GM12874 (cell line): ENCODE measurements around the gene IGDCC3.

Experiments used
- TF ChIP-seq, protein P1 (sequence below): IDR thresholded peaks from 2 replicates; pipeline ENCODE4 v1.5.1; 2011; ENCODE audit warnings: low read depth, mild to moderate bottlenecking, control low read depth, low read length, moderate library complexity; ENCODE audit not compliant: insufficient read depth

The IGDCC3 gene

DNA sequence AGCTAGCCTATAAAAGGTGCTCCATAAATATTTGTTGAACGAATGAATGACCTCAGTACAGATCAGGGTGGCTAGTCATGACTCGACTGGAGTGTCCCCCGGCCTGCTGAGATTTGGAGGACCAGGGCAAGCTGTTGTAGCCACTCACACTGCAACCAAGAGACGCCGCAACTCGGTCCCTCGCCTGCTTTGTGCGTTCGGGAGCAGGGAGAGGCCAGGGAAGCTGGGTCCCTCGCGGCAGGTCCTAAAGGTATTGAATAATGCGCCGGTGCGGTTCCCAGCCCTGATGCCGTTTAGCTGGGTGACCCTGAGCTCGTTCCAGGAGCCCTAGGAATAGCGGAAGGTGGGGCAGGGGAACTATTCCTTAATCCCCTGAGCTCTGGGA lies 43.2 kb upstream of the IGDCC3 start:
- TF ChIP-seq, protein P1, sequence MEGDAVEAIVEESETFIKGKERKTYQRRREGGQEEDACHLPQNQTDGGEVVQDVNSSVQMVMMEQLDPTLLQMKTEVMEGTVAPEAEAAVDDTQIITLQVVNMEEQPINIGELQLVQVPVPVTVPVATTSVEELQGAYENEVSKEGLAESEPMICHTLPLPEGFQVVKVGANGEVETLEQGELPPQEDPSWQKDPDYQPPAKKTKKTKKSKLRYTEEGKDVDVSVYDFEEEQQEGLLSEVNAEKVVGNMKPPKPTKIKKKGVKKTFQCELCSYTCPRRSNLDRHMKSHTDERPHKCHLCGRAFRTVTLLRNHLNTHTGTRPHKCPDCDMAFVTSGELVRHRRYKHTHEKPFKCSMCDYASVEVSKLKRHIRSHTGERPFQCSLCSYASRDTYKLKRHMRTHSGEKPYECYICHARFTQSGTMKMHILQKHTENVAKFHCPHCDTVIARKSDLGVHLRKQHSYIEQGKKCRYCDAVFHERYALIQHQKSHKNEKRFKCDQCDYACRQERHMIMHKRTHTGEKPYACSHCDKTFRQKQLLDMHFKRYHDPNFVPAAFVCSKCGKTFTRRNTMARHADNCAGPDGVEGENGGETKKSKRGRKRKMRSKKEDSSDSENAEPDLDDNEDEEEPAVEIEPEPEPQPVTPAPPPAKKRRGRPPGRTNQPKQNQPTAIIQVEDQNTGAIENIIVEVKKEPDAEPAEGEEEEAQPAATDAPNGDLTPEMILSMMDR: no peak

DNA sequence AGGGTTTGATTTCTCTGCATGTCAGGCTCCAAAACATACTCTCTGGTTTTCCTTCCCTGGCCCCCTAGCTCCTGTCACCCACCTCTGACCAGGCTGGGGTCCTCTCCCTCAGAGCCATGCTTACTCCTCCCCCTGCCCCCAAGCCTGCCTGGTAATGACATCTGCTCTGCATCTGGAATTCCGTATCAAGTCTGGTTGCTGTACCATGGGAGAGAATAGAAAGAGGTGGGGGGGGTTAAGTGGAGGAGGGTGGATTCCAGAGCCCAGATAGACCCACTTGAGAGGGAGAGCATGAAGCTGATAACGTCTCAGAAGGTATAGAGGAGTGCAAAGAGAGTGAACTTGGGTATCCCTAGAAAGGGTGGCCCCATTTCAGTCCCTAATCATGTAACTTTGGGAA lies 40.8 kb upstream of the IGDCC3 start:
- TF ChIP-seq, protein P1: no peak

DNA sequence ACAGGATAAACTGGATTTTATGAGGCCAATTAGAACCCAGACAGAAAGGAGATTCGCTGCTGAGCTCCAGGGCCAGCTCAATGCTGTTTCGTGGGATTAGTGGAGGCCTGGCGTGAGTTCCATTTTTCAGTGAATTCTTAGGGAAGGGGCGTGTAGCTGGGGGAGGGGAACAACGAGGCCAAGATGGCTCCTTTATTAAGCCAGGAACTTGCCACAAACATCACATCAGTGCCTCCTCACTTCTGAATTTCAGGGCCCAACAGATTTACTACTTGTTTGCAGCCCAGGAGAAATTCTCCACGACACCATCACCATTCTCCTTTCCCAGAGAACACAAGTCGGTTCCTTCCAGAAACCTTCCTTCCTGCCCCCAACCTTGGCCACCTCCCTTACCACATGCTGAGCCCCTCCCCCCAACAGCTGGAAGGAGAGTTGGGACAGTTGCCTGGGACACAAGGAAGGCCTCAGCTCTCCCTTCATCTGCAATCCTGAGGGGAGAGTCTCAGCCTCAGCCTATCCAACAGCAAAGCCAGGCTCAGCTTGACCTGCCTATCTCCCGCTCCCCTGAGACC lies 39.1 kb upstream of the IGDCC3 start:
- TF ChIP-seq, protein P1: no peak

DNA sequence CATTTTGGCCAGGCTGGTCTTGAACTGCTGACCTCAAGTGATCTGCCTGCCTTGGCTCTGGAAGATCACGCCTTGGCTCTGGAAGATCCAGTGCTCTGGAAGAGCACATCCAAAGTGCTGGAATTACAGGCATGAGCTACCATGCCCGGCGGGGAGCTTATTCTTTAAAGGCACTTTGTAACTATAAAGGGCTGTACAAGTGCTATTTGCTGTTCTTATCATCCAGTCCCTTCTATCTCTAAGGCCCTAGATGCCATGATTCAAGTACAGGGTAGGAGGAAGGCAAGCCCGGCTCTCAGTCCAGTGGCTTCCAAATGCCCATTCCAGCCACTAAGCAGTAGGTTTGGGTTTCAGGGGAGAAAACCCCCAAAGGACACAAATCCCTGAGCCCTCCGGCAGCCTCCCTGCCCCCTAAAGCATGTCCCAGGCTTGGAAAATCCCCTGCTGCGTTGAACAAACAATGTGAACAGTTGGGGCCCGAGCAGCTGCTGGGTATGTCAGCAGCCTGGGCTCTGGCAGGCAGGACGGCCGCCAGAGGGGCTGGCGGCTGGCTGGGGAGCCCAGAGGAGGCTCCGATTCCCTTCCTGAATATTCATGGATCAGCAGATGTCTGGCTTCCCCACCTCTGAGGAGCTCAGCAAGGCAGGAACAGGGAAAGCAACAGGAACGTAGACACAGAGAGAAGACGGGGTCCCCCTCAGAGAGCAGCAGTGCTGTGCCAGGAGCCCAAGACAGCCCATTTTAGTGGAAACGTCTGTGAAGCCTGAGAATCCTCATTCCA lies 37.2 kb upstream of the IGDCC3 start:
- TF ChIP-seq, protein P1: no peak

DNA sequence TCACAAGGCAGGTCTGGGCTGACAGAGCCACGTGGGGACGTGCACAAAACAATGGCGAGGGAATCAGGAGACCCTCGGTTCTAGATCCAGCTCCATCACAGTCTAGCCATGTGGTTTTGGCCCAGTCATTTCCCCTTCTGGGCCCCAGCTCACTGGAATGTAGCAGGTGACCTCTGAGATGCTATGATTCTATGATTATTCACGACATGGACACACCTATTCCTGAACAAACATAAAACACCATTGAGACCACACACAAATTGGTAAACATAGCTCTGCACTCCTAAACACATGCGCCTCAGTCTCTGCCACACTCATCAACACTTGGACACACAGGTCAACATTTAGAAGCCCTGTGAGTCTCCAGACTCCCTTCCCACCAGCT lies 36.0 kb upstream of the IGDCC3 start:
- TF ChIP-seq, protein P1: no peak

DNA sequence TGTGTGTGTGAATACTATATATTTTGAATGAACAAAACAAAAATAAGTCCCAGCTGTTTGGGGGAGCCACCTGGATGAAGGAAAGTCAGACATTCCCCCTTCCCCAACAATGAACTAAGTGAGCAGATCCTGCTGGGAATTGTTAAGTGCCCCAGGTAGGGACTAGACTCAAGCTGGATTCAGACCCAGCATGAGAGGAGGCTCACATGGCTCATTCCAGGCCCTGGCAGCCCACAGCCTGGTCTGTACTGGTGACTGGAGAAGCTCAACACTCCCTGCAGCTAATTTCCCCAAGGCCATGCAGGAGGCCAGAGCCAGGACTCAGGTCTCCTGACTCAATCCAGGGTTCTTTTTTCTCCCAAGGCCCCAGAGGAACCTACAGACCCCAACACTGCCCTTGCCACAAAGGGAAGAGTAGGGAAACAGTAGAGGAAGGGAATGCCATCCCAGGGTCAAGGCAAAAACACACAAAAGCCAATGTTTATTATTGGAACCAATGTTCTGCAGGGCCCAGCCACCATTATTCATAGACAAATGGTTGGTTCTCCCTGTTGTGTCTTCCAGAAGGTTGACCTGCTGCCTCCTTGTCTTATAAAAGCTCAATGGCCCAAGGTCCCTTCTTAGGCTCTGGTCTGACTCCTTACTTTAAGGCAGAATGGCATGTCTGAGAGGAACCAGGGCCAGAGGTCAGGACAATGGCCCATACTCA lies 35.4 kb upstream of the IGDCC3 start:
- TF ChIP-seq, protein P1: no peak

DNA sequence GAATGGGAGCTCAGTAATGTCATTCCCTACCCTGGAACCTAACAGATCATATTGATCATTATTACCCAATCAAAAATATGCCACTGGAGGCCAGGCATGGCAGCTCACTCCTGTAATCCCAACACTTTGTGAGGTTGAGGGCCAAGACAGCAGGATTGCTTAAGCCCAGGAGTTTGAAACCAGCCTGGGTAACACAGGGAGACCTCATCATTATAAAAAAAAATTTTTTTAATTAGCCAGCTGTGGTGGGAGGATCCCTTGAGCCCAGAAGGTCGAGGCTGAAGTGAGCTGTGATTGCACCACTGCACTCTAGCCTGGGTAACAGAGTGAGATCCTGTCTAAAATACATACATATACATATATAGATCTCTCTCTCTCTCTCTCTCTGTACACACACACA lies 34.8 kb upstream of the IGDCC3 start:
- TF ChIP-seq, protein P1: no peak
